H1 (cell line): Measurements from ENCODE around the gene DENND6B. TPM values are rescaled to one million over a fixed set of nuclear protein-coding genes. Genes with fewer than 3 reads are reported as not detected.

Source experiments
- CTCF ChIA-PET: fragments of 300-600 bp; sonication (Branson Sonifier 250); formaldehyde crosslinking; loops from one replicate; lab custom pipeline; 2021; ENCODE audit not compliant: partially characterized antibody; lab: Charles Lee
- POLR2A ChIA-PET: fragments of 300-600 bp; sonication (Branson Sonifier 250); formaldehyde crosslinking; loops from one replicate; lab custom pipeline; 2021; ENCODE audit warnings: inconsistent platforms; ENCODE audit not compliant: partially characterized antibody; lab: Charles Lee
- DNase-seq, 2 experiments: peaks; one replicate each; pipeline versions ENCODE4 v3.0.0 to v3.0.0-alpha.2; 2010 to 2022; ENCODE audit warnings: low spot score in 2 of 2, low read depth in 1 of 2, mixed read lengths in 1 of 2
- FAIRE-seq: peaks from 2 replicates; lab custom pipeline; 2011; peaks lifted over from hg19 to GRCh38; lab: Jason Lieb, UNC
- H2AFZ ChIP-seq: 2 replicates; pipeline ENCODE4 v1.8.1; 2012; ENCODE audit warnings: low read length, inconsistent platforms
- H2AK5ac ChIP-seq: 2 replicates; pipeline ENCODE4 v1.6.1; 2013; ENCODE audit warnings: low read depth, low read length
- H2BK120ac ChIP-seq: replicated peaks from 2 replicates; pipeline ENCODE3; 2013; ENCODE audit warnings: low read depth, low read length, inconsistent platforms
- H2BK12ac ChIP-seq: 2 replicates; pipeline ENCODE4 v1.6.1; 2013; ENCODE audit warnings: low read depth, low read length
- H2BK15ac ChIP-seq: 2 replicates; pipeline ENCODE4 v1.6.1; 2013; ENCODE audit warnings: low read length
- H2BK20ac ChIP-seq: 2 replicates; pipeline ENCODE4 v1.6.1; 2013; ENCODE audit warnings: low read length
- H2BK5ac ChIP-seq: 2 replicates; pipeline ENCODE4 v1.6.1; 2013; ENCODE audit warnings: low read depth, low read length
- H3K14ac ChIP-seq: 2 replicates; pipeline ENCODE4 v1.6.1; 2013; ENCODE audit warnings: inconsistent platforms; ENCODE audit not compliant: insufficient read length
- H3K18ac ChIP-seq: 2 replicates; pipeline ENCODE4 v1.6.1; 2013; ENCODE audit warnings: low read length; ENCODE audit errors: extremely low read depth
- H3K23ac ChIP-seq: 2 replicates; pipeline ENCODE4 v1.6.1; 2013; ENCODE audit warnings: inconsistent platforms; ENCODE audit not compliant: insufficient read length
- H3K23me2 ChIP-seq: 2 replicates; pipeline ENCODE4 v1.6.1; 2013; ENCODE audit warnings: low read depth, low read length
- H3K27ac ChIP-seq: 2 replicates; pipeline ENCODE4 v1.6.1; 2011; ENCODE audit warnings: low read depth, low read length, inconsistent platforms
- H3K27me3 ChIP-seq, 4 experiments: replicated peaks in 1 of 4; 1 replicate in 1 of 4; 2 replicates in 3 of 4; pipeline versions ENCODE4 v1.6.1 to v1.8.1; 2011 to 2013; ENCODE audit warnings: low read length in 3 of 4, mild to moderate bottlenecking in 3 of 4, inconsistent platforms in 2 of 4, mixed read lengths in 2 of 4, moderate library complexity in 1 of 4; ENCODE audit not compliant: control insufficient read depth in 3 of 4, insufficient read depth in 3 of 4; ENCODE audit errors: extremely low read depth in 1 of 4
- H3K36me3 ChIP-seq, 4 experiments: 2 replicates each; pipeline versions ENCODE4 v1.6.1 to v1.8.1; 2011 to 2013; ENCODE audit warnings: mild to moderate bottlenecking in 4 of 4, low read length in 3 of 4, moderate library complexity in 2 of 4, control low read depth in 1 of 4, inconsistent platforms in 1 of 4; ENCODE audit not compliant: insufficient read depth in 4 of 4, control insufficient read depth in 2 of 4
- H3K4ac ChIP-seq: replicated peaks from 2 replicates; pipeline ENCODE3; 2013; ENCODE audit warnings: low read length, low read depth, mixed read lengths, inconsistent platforms; ENCODE audit not compliant: insufficient read length
- H3K4me1 ChIP-seq, 4 experiments: replicated peaks in 1 of 4; 1 replicate in 1 of 4; 2 replicates in 3 of 4; pipeline versions ENCODE4 v1.6.1 to v1.8.1; 2011 to 2013; ENCODE audit warnings: low read length in 3 of 4, inconsistent platforms in 2 of 4, mixed read lengths in 1 of 4; ENCODE audit not compliant: insufficient read depth in 4 of 4, control insufficient read depth in 3 of 4
- H3K4me2 ChIP-seq, 2 experiments: 2 replicates each; pipeline versions ENCODE4 v1.6.1 to v1.8.1; 2011 to 2013; ENCODE audit warnings: low read depth in 2 of 2, low read length in 2 of 2, control low read depth in 1 of 2, inconsistent platforms in 1 of 2, mild to moderate bottlenecking in 1 of 2; ENCODE audit not compliant: insufficient read depth in 1 of 2
- H3K4me3 ChIP-seq, 4 experiments: fragments of 200-600, 300-600 bp in 1 of 4; sonication (generic), shearing (Covaris generic), sonication (Bioruptor Twin) in 1 of 4; 2 replicates each; pipeline versions ENCODE4 v1.5.1 to v1.8.1; 2011 to 2016; ENCODE audit warnings: low read length in 4 of 4, low read depth in 3 of 4, control low read depth in 2 of 4, inconsistent platforms in 2 of 4, mild to moderate bottlenecking in 2 of 4, mixed read lengths in 1 of 4, moderate library complexity in 1 of 4; ENCODE audit not compliant: insufficient read depth in 2 of 4; ENCODE audit errors: extremely low read depth in 1 of 4
- H3K56ac ChIP-seq: replicated peaks from 2 replicates; pipeline ENCODE3; 2013; ENCODE audit warnings: low read depth, mild to moderate bottlenecking, mixed read lengths, low read length, inconsistent platforms; ENCODE audit not compliant: insufficient read length
- H3K79me1 ChIP-seq: 2 replicates; pipeline ENCODE4 v1.6.1; 2013; ENCODE audit warnings: low read depth, low read length, control low read depth
- H3K79me2 ChIP-seq, 2 experiments: 2 replicates each; pipeline versions ENCODE4 v1.6.1 to v1.8.1; 2012 to 2013; ENCODE audit warnings: low read length in 2 of 2, mild to moderate bottlenecking in 2 of 2, inconsistent platforms in 1 of 2; ENCODE audit not compliant: insufficient read depth in 2 of 2, control insufficient read depth in 1 of 2
- H3K9ac ChIP-seq, 4 experiments: replicated peaks in 1 of 4; 1 replicate in 1 of 4; 2 replicates in 3 of 4; pipeline versions ENCODE4 v1.6.1 to v1.8.1; 2011 to 2013; ENCODE audit warnings: low read depth in 3 of 4, low read length in 3 of 4, control low read depth in 2 of 4, mild to moderate bottlenecking in 2 of 4, moderate library complexity in 2 of 4, inconsistent platforms in 1 of 4; ENCODE audit errors: extremely low read depth in 1 of 4
- H3K9me3 ChIP-seq, 2 experiments: 2 replicates each; pipeline versions ENCODE4 v1.6.1 to v1.8.1; 2012 to 2013; ENCODE audit warnings: mild to moderate bottlenecking in 2 of 2, moderate library complexity in 2 of 2, control low read depth in 1 of 2, inconsistent platforms in 1 of 2, low read depth in 1 of 2, low read length in 1 of 2, mixed read lengths in 1 of 2; ENCODE audit not compliant: insufficient read depth in 2 of 2
- H4K20me1 ChIP-seq, 2 experiments: replicated peaks in 1 of 2; 2 replicates each; pipeline versions ENCODE3 to v1.8.1; 2011 to 2013; ENCODE audit warnings: inconsistent platforms in 2 of 2, low read length in 2 of 2, mild to moderate bottlenecking in 1 of 2; ENCODE audit not compliant: insufficient read depth in 2 of 2, control insufficient read depth in 1 of 2
- H4K5ac ChIP-seq: 2 replicates; pipeline ENCODE4 v1.6.1; 2013; ENCODE audit warnings: low read length, low read depth, mixed read lengths, inconsistent platforms; ENCODE audit not compliant: insufficient read length
- H4K8ac ChIP-seq: 2 replicates; pipeline ENCODE4 v1.8.0; 2013; ENCODE audit warnings: mild to moderate bottlenecking, moderate library complexity, low read length, inconsistent platforms; ENCODE audit not compliant: insufficient read depth; ENCODE audit errors: extremely low read depth
- H4K91ac ChIP-seq: replicated peaks from 2 replicates; pipeline ENCODE3; 2013; ENCODE audit warnings: low read length, mixed read lengths, inconsistent platforms; ENCODE audit not compliant: insufficient read length
- EGR1 ChIP-seq: IDR thresholded peaks from 2 replicates; pipeline ENCODE4 v1.6.1; 2011; ENCODE audit warnings: low read depth, low read length, borderline replicate concordance
- RBBP5 ChIP-seq: IDR thresholded peaks from 2 replicates; pipeline ENCODE4 v1.7.1; 2012; ENCODE audit warnings: low read depth, mild to moderate bottlenecking, inconsistent platforms, low read length, moderate library complexity, borderline replicate concordance
- TCF12 ChIP-seq: IDR thresholded peaks from 2 replicates; pipeline ENCODE4 v1.6.1; 2011; ENCODE audit warnings: low read depth, mild to moderate bottlenecking, low read length
- USF2 ChIP-seq: IDR thresholded peaks from 2 replicates; pipeline ENCODE4 v1.6.1; 2011; ENCODE audit warnings: low read length, improper control_type of control experiment
- WGBS, 2 experiments: shearing (Covaris generic) in 1 of 2; methylation state at CpG; one replicate each; pipeline versions ENCODE4 v1.1.6 to v1.1.7; 2013 to 2015; ENCODE audit warnings: low lambda C conversion rate in 2 of 2, mixed read lengths in 2 of 2, inconsistent platforms in 1 of 2, low coverage in 1 of 2, missing lambda C conversion rate in 1 of 2; ENCODE audit not compliant: insufficient replicate concordance in 2 of 2, insufficient coverage in 1 of 2, insufficient read length in 1 of 2; ENCODE audit errors: extremely low coverage in 1 of 2, missing lambda C conversion rate in 1 of 2; 5-methylcytosine and 5-hydroxymethylcytosine counted together
- polyA plus RNA-seq, 7 experiments: library from polyadenylated mRNA; depleted of rRNA in 3 of 7; stranded (reverse) in 5 of 7; unstranded in 2 of 7; fragments of >200 nt in 5 of 7; fragments of 200-250 nt in 2 of 7; gene quantifications; 1 replicate in 5 of 7; 2 replicates in 1 of 7; 4 replicates in 1 of 7; pipeline versions ENCODE4 v1.2.1 to v1.2.3, GENCODE V29; 2011 to 2013; ENCODE audit warnings: missing spikeins in 2 of 7, mixed read lengths in 2 of 7
- total RNA-seq: library from RNA; stranded (reverse); fragmentation: NEBNext Ultra II Directional; extraction: Animal tissue kit (Norgen Biotek cat#: 25700); gene quantifications from 2 replicates; pipeline ENCODE4 v1.2.1, GENCODE V29; 2021

The DENND6B gene
- total and polyA plus RNA-seq, 2 of the 8 experiments (the other 6 are each of a cell fraction or from before 2014, with no cell fraction given), result 1.1 to 1.9 TPM

- Histone ChIP-seq H4K91ac (no peak overlapping the region), H3K4me2 (no peak overlapping the region), H4K20me1 (peaks cover 8 to 27% of the 10 kb centered on the region in 2 experiments), H3K9me3 (no peaks in the 10 kb centered on the region; a peak in 1 of 4 replicates), H2AK5ac (no peak overlapping the region), H2BK12ac (no peak overlapping the region), H3K14ac (no peak overlapping the region), H2BK20ac (no peak overlapping the region), H2BK120ac (no peak overlapping the region), H3K4me3 (no peak overlapping the region), H3K4me1 (peaks cover 3 to 41% (median 27%) of the 10 kb centered on the region in 4 experiments), H2BK15ac (no peak overlapping the region), H3K27me3 (no peaks in the 10 kb centered on the region; a peak in 2 of 7 replicates), H3K23me2 (peaks cover 11% of the 10 kb centered on the region; the same call in 1 of the 2 replicates), H3K23ac (no peak overlapping the region), H3K9ac (no peak overlapping the region), H4K5ac (no peak overlapping the region), H4K8ac (no peak overlapping the region; the same call in 1 of the 2 replicates), H3K79me2 (peaks cover 0 to 14% of the 10 kb centered on the region in 2 experiments; a peak in 2 of 4 replicates), H2BK5ac (peak overlapping the region; percentile 9; the same call in 1 of the 2 replicates), H3K18ac (no peak overlapping the region), H3K4ac (no peak overlapping the region), H3K79me1 (peaks cover 4% of the 10 kb centered on the region), H2AFZ (no peak overlapping the region), H3K36me3 (no peaks in the 10 kb centered on the region), H3K56ac (no peak overlapping the region), H3K27ac (no peak overlapping the region)
- ChIA-PET POLR2A (interaction anchor here (0.7 to 2.4 kb wide), 2 partner anchors 9 to 13 kb away, joined by 3 to 15 read pairs; no protein-coding TSS in a partner anchor), CTCF (interaction anchor here (0.8 to 3.2 kb wide), 8 partner anchors 9 to 51 kb away, joined by 3 to 16 read pairs (median 6); no protein-coding TSS in a partner anchor)
- DNase-seq (no peak), FAIRE-seq (no peak)
- WGBS, 2 experiments, result 93% methylated on average over 2 of the region's 7 CpGs; no CpG with 5 or more reads in 1 of the 2 experiments
- TF ChIP-seq TCF12 (no peak), EGR1 (no peak), USF2 (no peak), RBBP5 (no peak)
Observed at GRCh38 chr22:50303515-50303847, 23.3 kb downstream of the DENND6B start.
